Bronchial epithelial cell (primary cell): ENCODE measurements around the gene MTMR12. TPM values are rescaled to one million over a fixed set of nuclear protein-coding genes. Genes with fewer than 3 reads are reported as not detected.
A peak's percentile ranks its signal among the peaks of the same experiment; 100 is the strongest.
"Not testable (repeated sequence)": the region's sequence is repeated elsewhere in the genome, so short reads cannot be mapped to it uniquely, and the experiment has no call there.

ENCODE experiments used
- DNase-seq: peaks from one replicate; pipeline ENCODE4 v3.0.0-alpha.2; 2010; ENCODE audit warnings: low read depth
- FAIRE-seq: peaks from 2 replicates; lab custom pipeline; 2011; peaks lifted over from hg19 to GRCh38; lab: Jason Lieb, UNC
- H3K27me3 ChIP-seq: 2 replicates; pipeline ENCODE4 v1.5.1; 2011; ENCODE audit warnings: low read length; ENCODE audit not compliant: control insufficient read depth, insufficient read depth
- H3K36me3 ChIP-seq: 2 replicates; pipeline ENCODE4 v1.5.1; 2011; ENCODE audit warnings: low read length; ENCODE audit not compliant: control insufficient read depth, insufficient read depth
- H3K4me3 ChIP-seq: 2 replicates; pipeline ENCODE4 v1.5.1; 2011; ENCODE audit warnings: mild to moderate bottlenecking, low read depth, low read length, control low read depth
- total RNA-seq: library from RNA; depleted of rRNA; stranded (reverse); fragments of >200 nt; gene quantifications from 2 replicates; pipeline ENCODE4 v1.2.1, GENCODE V29; 2014
- TF ChIP-seq, protein P1 (sequence below): IDR thresholded peaks from 2 replicates; pipeline ENCODE4 v1.5.1; 2011; ENCODE audit warnings: mild to moderate bottlenecking, moderate library complexity, low read length, control low read depth, inconsistent platforms; ENCODE audit not compliant: insufficient read depth, severe bottlenecking

The MTMR12 gene
- total RNA-seq, 1 donor from 2014 or later = 15.8 TPM

DNA sequence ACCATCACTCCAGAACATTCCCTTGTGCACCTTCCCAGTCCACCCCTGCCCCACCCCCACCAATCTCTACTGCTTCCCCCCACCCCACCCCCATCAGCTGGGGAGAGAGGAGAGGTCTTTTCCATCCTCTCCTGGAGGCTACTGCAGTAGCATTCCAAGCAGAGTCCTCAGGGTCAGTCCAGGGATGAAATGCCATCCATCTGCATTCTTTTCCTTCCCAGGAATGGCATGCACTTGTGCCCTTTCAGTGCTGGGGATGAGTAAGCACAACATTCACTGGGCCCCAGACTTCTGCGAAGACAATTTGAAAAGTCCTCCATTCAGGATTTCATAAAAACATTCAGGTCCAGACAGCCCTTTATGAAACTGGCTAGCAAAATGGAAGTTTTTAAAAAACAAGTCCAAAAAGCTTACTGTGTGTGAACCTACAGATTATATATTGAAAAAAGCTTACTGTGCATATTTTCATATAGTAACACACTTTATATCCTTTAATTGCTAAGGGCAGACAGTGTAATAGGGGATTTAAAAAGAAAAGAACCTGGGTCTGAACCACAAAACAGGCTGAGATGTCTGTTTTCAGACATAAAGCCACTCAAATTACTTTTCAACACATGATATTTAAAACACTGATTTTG lies 88.6 kb downstream of the MTMR12 start:
- peaks cover 3% of the 10 kb centered on the region for H3K36me3 ChIP-seq
- no peak overlapping the region for H3K4me3 ChIP-seq
- no peaks in the 10 kb centered on the region for H3K27me3 ChIP-seq
- FAIRE-seq (no peak), DNase-seq (peak; percentile 39)
- TF ChIP-seq, protein P1, sequence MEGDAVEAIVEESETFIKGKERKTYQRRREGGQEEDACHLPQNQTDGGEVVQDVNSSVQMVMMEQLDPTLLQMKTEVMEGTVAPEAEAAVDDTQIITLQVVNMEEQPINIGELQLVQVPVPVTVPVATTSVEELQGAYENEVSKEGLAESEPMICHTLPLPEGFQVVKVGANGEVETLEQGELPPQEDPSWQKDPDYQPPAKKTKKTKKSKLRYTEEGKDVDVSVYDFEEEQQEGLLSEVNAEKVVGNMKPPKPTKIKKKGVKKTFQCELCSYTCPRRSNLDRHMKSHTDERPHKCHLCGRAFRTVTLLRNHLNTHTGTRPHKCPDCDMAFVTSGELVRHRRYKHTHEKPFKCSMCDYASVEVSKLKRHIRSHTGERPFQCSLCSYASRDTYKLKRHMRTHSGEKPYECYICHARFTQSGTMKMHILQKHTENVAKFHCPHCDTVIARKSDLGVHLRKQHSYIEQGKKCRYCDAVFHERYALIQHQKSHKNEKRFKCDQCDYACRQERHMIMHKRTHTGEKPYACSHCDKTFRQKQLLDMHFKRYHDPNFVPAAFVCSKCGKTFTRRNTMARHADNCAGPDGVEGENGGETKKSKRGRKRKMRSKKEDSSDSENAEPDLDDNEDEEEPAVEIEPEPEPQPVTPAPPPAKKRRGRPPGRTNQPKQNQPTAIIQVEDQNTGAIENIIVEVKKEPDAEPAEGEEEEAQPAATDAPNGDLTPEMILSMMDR = no peak

DNA sequence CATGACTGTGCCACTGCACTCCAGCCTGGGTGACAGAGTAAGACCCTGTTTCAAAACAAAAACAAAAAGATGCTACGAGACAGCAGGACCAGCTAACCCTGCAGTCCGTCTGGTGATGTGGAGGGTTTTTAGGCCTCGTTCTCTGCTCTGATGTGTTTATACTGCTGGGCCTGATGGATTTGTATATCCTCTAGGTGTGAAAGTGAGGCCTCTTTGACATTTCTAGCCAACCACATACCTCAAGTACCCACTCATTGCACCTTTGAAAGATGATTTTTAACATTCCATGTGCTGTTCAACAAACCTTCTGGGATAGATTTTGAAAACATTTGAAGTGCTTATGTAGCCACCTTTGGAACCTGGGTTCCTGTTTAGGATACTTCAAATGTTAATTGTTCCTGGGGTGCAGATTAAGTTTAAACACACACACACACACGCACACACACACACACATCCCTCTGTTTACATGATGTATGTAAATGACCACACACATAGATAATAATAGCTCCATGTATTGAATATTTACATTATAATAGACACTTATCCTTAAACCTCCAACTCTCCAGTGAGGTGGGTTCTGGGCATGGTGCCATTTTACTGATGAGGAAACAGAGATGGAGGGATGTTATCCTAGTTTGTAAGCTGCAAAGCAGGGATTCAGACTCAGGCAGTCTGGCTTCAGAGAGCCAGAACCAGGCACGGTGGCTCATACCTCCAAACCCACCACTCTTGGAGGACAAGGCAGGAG lies 89.8 kb downstream of the MTMR12 start:
- H3K36me3 ChIP-seq = no peaks in the 10 kb centered on the region
- FAIRE-seq (no peak), DNase-seq (no peak)
- H3K4me3 ChIP-seq = no peak overlapping the region
- TF ChIP-seq, protein P1 = no peak
- H3K27me3 ChIP-seq = no peaks in the 10 kb centered on the region

DNA sequence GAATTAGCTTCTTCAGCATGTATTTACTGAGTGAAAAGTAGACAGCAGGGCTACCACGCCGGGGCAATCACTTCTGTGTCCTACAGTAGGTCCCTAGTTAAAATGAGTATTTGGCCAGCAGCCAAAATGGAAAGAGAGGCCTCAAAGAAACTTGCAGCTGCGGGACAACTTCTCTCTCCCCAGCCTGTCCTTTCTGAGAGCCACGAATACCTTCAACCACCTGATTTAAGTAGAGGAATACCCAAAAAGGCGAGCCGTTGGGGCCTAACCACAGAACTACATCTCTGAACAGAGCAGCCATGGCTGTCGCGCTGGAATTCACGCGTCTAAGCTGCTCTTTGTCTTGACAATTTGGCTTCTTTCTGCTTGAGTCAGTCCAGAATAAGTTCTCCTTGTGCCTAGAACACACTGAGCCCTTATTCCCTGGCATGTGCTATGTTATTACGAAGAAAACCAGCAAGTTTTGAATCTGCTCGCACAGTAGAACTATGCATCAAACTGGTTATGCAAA lies 94.8 kb downstream of the MTMR12 start:
- DNase-seq = no peak
- Histone ChIP-seq H3K4me3 (no peak overlapping the region), H3K27me3 (no peaks in the 10 kb centered on the region), H3K36me3 (no peaks in the 10 kb centered on the region)
- no peak for FAIRE-seq
- TF ChIP-seq, protein P1 = no peak

DNA sequence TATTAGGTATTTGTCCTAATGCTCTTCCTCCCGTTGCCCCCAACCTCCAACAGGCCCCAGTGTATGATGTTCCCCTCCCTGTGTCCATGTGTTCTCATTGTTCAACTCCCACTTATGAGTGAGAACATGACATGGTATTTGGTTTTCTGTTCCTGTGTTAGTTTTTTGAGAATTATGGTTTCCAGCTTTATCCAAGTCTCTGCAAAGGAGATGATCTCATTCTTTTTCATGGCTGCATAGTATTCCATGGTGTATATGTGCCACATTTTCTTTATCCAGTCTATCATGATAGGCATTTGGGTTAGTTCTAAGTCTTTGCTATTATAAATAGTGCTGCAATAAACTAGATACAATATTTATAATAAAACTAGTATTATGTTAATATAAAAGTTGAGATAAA lies 98.4 kb downstream of the MTMR12 start:
- H3K4me3 ChIP-seq, H3K36me3 ChIP-seq, DNase-seq, H3K27me3 ChIP-seq, FAIRE-seq: not testable (repeated sequence)

DNA sequence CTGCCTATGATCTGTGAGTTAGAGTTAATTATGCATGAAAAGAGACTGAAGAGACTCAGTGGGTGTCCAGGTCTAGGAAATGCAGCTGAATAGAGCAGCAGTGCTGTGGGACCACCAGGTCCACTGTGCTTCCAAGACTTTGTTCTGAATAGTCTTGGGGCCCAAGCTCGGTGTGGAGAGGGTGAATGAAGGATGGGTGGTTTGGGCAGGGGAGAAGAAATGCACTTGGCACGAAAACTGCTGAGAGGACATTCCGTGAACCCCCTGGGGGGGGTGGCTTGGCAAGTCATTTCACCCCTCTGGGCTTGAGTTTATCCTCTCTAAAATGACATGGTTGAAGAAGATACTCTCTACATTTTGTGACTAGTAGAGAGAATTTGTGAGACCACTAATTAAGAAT lies 102.6 kb downstream of the MTMR12 start:
- no peak for FAIRE-seq

DNA sequence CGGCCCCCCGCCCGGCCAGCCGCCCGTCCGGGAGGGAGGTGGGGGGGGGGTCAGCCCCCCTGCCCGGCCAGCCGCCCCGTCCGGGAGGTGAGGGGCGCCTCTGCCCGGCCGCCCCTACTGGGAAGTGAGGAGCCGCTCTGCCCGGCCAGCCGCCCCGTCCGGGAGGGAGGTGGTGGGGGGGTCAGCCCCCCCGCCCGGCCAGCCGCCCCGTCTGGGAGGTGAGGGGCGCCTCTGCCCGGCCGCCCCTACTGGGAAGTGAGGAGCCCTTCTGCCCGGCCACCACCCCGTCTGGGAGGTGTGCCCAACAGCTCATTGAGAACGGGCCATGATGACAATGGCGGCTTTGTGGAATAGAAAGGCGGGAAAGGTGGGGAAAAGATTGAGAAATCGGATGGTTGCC lies 103.9 kb downstream of the MTMR12 start:
- not testable (repeated sequence) for H3K4me3 ChIP-seq, DNase-seq, H3K27me3 ChIP-seq, FAIRE-seq, H3K36me3 ChIP-seq

More for the DNA sequence above, 102.6 kb downstream of the MTMR12 start:
- Histone ChIP-seq H3K36me3 (no peaks in the 10 kb centered on the region), H3K4me3 (no peak overlapping the region), H3K27me3 (no peaks in the 10 kb centered on the region)
- DNase-seq = no peak
- TF ChIP-seq, protein P1 = no peak

DNA sequence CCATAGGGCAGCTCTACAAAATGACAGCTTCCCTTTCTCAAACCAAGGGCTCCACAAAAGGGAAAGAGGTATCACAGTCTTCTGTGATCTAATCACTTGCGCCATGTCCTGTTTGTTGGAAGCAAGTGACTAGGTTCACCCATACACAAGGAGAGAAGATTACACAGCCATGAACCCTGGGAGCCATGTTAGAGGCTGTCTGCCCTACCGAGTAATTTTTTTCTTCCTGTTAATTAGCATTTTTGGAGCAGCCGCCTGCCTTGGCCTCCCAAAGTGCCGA lies 105.4 kb downstream of the MTMR12 start:
- H3K27me3 ChIP-seq = no peaks in the 10 kb centered on the region
- H3K36me3 ChIP-seq = no peaks in the 10 kb centered on the region
- no peak for FAIRE-seq
- no peak for DNase-seq
- no peak overlapping the region for H3K4me3 ChIP-seq
- TF ChIP-seq, protein P1 = no peak
